GM12872 (cell line): Measurements from ENCODE around the gene TNFAIP6.

ENCODE experiments used
- TF ChIP-seq, protein P1 (sequence below): IDR thresholded peaks from 3 replicates; pipeline ENCODE4 v1.5.1; 2011; ENCODE audit warnings: low read depth, mild to moderate bottlenecking, low read length, moderate library complexity; ENCODE audit not compliant: insufficient read depth

TNFAIP6 gene

DNA sequence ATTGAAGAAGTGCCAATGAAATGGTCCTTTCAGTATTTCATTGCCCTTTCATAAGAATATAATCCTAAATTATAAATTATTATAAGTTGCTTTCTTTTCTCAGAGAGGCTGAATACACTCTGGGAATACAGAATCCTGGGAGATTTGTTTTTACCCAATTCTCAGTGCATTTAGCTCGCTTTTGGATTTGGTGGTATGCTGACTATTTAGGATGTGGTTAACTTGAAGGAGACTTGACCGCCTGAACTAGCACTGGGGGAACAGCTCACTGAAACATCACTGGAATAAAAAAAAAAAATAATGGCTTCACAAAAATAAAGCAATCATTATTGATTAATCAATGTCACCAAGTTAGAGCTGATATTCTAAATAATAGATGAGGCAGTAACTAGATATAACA lies 10.2 kb downstream of the TNFAIP6 start:
- TF ChIP-seq, protein P1, sequence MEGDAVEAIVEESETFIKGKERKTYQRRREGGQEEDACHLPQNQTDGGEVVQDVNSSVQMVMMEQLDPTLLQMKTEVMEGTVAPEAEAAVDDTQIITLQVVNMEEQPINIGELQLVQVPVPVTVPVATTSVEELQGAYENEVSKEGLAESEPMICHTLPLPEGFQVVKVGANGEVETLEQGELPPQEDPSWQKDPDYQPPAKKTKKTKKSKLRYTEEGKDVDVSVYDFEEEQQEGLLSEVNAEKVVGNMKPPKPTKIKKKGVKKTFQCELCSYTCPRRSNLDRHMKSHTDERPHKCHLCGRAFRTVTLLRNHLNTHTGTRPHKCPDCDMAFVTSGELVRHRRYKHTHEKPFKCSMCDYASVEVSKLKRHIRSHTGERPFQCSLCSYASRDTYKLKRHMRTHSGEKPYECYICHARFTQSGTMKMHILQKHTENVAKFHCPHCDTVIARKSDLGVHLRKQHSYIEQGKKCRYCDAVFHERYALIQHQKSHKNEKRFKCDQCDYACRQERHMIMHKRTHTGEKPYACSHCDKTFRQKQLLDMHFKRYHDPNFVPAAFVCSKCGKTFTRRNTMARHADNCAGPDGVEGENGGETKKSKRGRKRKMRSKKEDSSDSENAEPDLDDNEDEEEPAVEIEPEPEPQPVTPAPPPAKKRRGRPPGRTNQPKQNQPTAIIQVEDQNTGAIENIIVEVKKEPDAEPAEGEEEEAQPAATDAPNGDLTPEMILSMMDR = no peak

DNA sequence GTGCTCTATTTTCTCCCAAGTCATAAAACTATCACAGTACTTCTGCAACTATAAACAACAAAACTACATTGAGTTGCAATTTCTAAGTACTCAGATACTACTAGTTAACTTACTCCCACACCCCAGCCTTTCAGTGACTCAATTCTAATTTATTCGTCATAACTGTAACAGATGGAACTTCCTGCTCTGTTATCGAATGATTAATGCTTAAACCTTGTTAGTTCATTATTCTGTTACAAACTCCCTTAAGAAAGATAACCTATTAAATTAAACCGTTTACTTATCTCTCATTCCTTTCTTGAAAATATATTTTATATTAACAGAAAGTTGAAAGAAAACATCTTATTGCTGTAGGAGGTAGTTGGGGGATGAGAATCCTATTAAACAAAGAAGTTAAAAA lies 17.0 kb downstream of the TNFAIP6 start:
- TF ChIP-seq, protein P1 = no peak

DNA sequence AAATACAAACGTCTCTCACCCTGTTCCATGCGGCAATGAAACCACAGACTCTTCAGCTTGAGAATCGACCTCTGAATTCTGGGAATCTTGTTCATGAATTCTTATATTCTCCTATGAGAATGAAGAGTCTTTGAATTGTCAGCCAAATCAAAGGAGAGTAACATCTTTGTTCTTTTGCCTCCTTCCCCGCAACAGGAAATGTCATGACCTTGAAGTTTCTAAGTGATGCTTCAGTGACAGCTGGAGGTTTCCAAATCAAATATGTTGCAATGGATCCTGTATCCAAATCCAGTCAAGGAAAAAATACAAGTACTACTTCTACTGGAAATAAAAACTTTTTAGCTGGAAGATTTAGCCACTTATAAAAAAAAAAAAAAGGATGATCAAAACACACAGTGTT lies 21.8 kb downstream of the TNFAIP6 start:
- TF ChIP-seq, protein P1 = no peak

DNA sequence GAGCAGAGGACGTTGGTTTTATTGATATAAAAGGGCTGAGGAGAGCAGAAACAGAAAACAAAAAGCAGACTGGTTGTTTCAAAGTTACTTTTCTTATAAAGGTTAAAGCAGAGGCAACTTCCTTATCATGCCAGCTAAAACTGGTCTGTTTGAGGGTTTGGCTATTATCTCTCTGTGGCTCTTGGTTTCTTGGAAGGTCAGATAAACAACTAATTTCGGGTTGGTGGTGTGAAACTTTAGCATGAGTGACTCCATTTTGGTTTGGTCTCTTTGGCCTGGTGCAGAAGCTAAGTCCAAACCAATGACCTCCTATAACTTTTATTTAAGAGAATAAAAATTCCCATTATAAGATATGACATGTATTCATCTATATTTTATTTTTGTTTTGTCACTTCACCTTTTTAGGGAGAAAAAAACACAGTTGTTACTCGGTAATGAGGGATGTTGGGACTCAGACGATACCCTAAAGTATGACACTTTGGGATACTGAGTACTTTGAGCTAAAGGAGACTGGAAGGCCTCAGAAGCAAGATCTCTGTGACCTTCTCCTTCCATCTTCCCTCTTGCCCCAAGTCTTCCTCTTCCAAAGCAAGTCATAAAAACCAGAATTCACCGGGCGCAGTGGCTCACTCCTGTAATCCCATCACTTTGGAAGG lies 23.3 kb downstream of the TNFAIP6 start:
- TF ChIP-seq, protein P1 = no peak

DNA sequence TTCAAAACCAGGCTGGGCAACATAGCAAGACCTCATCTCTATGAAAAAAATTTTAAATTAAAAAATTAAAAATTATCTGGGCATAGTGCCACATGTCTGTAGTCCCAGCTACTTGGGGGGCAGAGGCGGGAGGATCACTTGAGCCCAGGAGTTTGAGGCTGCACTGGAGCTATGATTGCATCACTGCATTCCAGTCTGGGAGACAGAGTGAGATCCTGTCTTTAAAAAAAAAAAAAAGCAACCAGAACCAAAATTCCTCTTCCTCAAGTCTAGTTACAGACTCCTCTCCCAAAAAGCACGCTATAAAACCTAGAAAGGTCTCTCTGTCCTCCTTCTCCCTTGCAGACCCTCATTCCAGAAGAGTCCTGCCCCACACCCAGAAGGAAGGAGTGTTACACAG lies 23.9 kb downstream of the TNFAIP6 start:
- TF ChIP-seq, protein P1 = no peak

DNA sequence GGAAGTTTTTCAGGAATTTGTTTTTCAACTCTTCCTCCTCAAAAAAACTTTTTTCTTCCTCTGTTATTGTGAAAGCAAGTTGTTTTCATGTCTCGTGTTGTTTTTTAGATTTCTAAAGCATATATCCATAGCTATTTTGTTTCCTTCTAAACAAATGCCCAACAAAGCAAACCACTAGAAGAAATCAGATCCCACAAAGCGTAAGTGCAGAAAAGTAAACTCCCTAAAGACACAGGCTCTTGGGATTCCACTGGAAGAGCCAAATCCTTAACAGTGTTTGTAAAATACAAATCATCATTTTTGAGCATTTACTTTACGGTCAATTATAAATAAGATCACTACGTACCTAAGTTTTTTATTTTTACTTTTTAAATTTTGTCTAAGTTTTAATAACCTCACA lies 30.6 kb downstream of the TNFAIP6 start:
- TF ChIP-seq, protein P1 = no peak

DNA sequence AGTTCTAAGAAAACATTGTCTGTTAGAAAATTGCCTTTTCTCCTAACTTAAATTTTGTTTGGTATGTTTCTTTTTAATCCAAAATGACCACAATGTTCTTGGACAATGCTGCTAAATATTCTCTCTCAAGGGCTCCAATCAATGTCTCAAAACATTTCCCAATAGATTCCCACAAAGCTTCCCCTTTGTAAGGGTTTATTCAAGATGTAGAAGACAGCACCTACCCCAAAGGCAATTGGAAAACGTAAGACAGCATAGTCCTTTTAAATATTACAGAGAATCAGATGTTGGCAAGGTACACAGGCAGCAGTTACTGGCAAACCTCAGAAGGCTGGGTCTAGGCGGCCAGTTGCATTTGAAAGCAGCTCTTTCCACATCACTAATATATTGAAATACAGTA lies 34.0 kb downstream of the TNFAIP6 start:
- TF ChIP-seq, protein P1 = no peak
